ENCODE data around the gene GPRC5A. TPM values are rescaled to one million over a fixed set of nuclear protein-coding genes. Genes with fewer than 3 reads are reported as not detected.
A peak's percentile ranks its signal among the peaks of the same experiment; 100 is the strongest.

GPRC5A gene
- total and polyA plus RNA-seq, 2 of the 4 experiments (the other 2 are of a cell fraction), result 49.6 to 201 TPM

DNA sequence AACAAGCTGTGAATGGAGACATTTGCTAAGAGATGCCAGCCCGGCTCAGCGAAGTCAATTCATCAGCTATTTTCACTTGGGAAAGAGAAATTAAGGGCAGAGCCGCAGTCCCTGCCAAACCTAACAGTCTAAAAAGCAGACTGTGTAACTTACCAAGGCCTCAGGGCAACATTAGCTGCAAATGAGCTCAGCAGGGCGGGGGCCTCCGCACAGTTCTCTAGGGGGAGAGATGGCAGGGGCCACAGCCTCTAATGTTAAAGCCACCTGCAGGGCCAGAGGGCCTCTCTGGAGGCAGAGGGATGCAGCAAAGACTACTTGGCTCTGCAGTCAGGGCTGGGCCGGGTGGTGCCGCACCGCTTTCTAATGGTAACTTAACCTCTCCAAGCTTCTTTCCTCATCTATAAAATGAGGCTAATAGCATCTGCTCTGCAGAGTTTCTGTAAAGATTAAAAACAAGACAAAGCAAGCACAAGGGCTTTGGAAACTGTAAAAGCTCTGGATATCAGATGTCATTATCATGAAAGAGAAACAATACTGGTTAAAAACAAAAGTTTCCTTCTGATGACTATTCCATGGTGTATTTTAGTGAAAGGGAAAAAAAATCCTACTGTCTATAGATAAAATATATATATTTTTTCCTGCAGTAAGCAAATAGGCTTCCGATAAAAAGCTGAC, 13.4 kb upstream of the GPRC5A start:
- WGBS, 2 experiments (ENCODE audit: extremely low coverage in 2 of 2, insufficient read length in 1 of 2), result no CpG with 5 or more reads among the region's 9 CpGs
- no peaks in the 10 kb centered on the region for H3K9me3 ChIP-seq (ENCODE audit: control insufficient read depth, insufficient read depth, low read length)
- H2AK5ac ChIP-seq (ENCODE audit: low read depth, low read length), result no peak overlapping the region
- no peaks in the 10 kb centered on the region; the same call in 1 of the 2 replicates for H3K36me3 ChIP-seq (ENCODE audit: control insufficient read depth, insufficient read depth, low read length)
- no TSS peak for BruUV-seq (replicated peaks)
- ATAC-seq (ENCODE audit: low read depth) (no peak), DNase-seq (no peak)
- H3K4me2 ChIP-seq (ENCODE audit: low read depth, low read length), result no peak overlapping the region
- no peak overlapping the region for H3K18ac ChIP-seq (ENCODE audit: low read depth, low read length)
- H3K4me1 ChIP-seq (ENCODE audit: control insufficient read depth, insufficient read depth, low read length), result peaks cover 15% of the 10 kb centered on the region
- no peak overlapping the region for H3K27ac ChIP-seq (ENCODE audit: insufficient read depth, low read length)
- H3K14ac ChIP-seq (replicated peaks; ENCODE audit: low read depth, low read length), result no peak overlapping the region
- in situ Hi-C loops (cut with MboI; ENCODE audit: low sequenced_read_pairs), result no loop called here
- H2BK20ac ChIP-seq (ENCODE audit: low read depth, low read length), result no peak overlapping the region
- H3K23ac ChIP-seq (ENCODE audit: low read depth, low read length), result no peak overlapping the region
- H2BK120ac ChIP-seq (ENCODE audit: low read depth, low read length), result peak overlapping the region; percentile 68
- H3K4ac ChIP-seq (ENCODE audit: low read depth, low read length), result peak overlapping the region; percentile 25; the same call in 1 of the 2 replicates
- no peaks in the 10 kb centered on the region for H4K20me1 ChIP-seq (ENCODE audit: insufficient read depth, low read length)
- no peak overlapping the region for H3K9ac ChIP-seq (ENCODE audit: low read depth, low read length)
- dilution Hi-C loops (cut with HindIII; ENCODE audit: low sequenced_read_pairs, unreplicated experiment), result no loop called here
- TF ChIP-seq, protein P1, sequence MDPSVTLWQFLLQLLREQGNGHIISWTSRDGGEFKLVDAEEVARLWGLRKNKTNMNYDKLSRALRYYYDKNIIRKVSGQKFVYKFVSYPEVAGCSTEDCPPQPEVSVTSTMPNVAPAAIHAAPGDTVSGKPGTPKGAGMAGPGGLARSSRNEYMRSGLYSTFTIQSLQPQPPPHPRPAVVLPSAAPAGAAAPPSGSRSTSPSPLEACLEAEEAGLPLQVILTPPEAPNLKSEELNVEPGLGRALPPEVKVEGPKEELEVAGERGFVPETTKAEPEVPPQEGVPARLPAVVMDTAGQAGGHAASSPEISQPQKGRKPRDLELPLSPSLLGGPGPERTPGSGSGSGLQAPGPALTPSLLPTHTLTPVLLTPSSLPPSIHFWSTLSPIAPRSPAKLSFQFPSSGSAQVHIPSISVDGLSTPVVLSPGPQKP (IDR thresholded peaks at IDR 0.05; ENCODE audit: borderline replicate concordance, low read depth, low read length), result no peak
- TF ChIP-seq CHD1 (IDR thresholded peaks at IDR 0.05; ENCODE audit: low read depth, low read length), result no peak
- TF ChIP-seq FOS (IDR thresholded peaks at IDR 0.05; ENCODE audit: low read depth, low read length), result no peak
- TF ChIP-seq, protein P2, sequence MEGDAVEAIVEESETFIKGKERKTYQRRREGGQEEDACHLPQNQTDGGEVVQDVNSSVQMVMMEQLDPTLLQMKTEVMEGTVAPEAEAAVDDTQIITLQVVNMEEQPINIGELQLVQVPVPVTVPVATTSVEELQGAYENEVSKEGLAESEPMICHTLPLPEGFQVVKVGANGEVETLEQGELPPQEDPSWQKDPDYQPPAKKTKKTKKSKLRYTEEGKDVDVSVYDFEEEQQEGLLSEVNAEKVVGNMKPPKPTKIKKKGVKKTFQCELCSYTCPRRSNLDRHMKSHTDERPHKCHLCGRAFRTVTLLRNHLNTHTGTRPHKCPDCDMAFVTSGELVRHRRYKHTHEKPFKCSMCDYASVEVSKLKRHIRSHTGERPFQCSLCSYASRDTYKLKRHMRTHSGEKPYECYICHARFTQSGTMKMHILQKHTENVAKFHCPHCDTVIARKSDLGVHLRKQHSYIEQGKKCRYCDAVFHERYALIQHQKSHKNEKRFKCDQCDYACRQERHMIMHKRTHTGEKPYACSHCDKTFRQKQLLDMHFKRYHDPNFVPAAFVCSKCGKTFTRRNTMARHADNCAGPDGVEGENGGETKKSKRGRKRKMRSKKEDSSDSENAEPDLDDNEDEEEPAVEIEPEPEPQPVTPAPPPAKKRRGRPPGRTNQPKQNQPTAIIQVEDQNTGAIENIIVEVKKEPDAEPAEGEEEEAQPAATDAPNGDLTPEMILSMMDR (conservative IDR thresholded peaks at IDR 0.05; ENCODE audit: low read depth, low read length), result no peak
- no peak for TF ChIP-seq MAZ (IDR thresholded peaks at IDR 0.05; ENCODE audit: borderline replicate concordance, low read depth, low read length)
- TF ChIP-seq MXI1 (IDR thresholded peaks at IDR 0.05; ENCODE audit: borderline replicate concordance, low read depth, low read length), result no peak
- no peak for TF ChIP-seq RAD21 (IDR thresholded peaks at IDR 0.05; ENCODE audit: low read length)
- TF ChIP-seq, protein P3, sequence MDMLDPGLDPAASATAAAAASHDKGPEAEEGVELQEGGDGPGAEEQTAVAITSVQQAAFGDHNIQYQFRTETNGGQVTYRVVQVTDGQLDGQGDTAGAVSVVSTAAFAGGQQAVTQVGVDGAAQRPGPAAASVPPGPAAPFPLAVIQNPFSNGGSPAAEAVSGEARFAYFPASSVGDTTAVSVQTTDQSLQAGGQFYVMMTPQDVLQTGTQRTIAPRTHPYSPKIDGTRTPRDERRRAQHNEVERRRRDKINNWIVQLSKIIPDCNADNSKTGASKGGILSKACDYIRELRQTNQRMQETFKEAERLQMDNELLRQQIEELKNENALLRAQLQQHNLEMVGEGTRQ (IDR thresholded peaks at IDR 0.05; ENCODE audit: low read depth, low read length), result no peak
- TF ChIP-seq CEBPB (IDR thresholded peaks at IDR 0.05; ENCODE audit: low read depth, low read length), result no peak
- TF ChIP-seq RFX5 (IDR thresholded peaks at IDR 0.05; ENCODE audit: low read depth, low read length), result no peak
- TF ChIP-seq SMC3 (IDR thresholded peaks at IDR 0.05; ENCODE audit: low read depth, low read length), result no peak
- no peak for TF ChIP-seq RCOR1 (IDR thresholded peaks at IDR 0.05; ENCODE audit: insufficient replicate concordance, low read length)
- TF ChIP-seq NFE2L2 (IDR thresholded peaks at IDR 0.05; ENCODE audit: low read depth, low read length), result no peak
- TF ChIP-seq MAFK (IDR thresholded peaks at IDR 0.05; ENCODE audit: low read depth, low read length), result no peak
- no peak for TF ChIP-seq POLR2A (IDR thresholded peaks at IDR 0.05; ENCODE audit: low read depth, low read length)
- no peak for TF ChIP-seq BHLHE40 (IDR thresholded peaks at IDR 0.05; ENCODE audit: low read depth, low read length)
- no peak overlapping the region for H2AFZ ChIP-seq (replicated peaks; ENCODE audit: low read length, poor library complexity)
- H4K91ac ChIP-seq (ENCODE audit: insufficient read depth, low read depth, low read length), result 0 out of 2 replicates have a peak overlapping the region, but pooled peaks have one; percentile 3
- peaks cover 13 to 35% of the 10 kb centered on the region in 2 experiments for H3K79me1 ChIP-seq (ENCODE audit: low read depth in 1 of 2, low read length in 2 of 2)
- no peak overlapping the region for H2BK5ac ChIP-seq (ENCODE audit: low read depth, low read length, poor library complexity, severe bottlenecking)
- intact Hi-C loops (cut with micrococcal nuclease), result no loop called here
- CTCF ChIA-PET, result interaction anchor here (0.5 kb wide), 1 partner anchor 326 kb away, joined by 3 read pairs; no protein-coding TSS in a partner anchor
- H3K56ac ChIP-seq (ENCODE audit: extremely low read depth, insufficient read depth, low read length), result no peak overlapping the region; the same call in 1 of the 2 replicates
- no peak overlapping the region; the same call in 2 of the 3 replicates for H2BK15ac ChIP-seq (ENCODE audit: low read depth, low read length)
- no peak overlapping the region for H4K8ac ChIP-seq (ENCODE audit: low read depth in 2 of 2, low read length in 2 of 2)
- POLR2A ChIA-PET (ENCODE audit: unreplicated experiment), result no interaction called here
- no peak overlapping the region for H3K4me3 ChIP-seq (ENCODE audit: insufficient read depth, low read depth, low read length)
- H4K5ac ChIP-seq (ENCODE audit: low read depth, low read length), result no peak overlapping the region
- peak overlapping the region; percentile 70 for H2AK9ac ChIP-seq (replicated peaks; ENCODE audit: low read depth, low read length, poor library complexity)
- no peaks in the 10 kb centered on the region for H3K27me3 ChIP-seq (ENCODE audit: control insufficient read depth, insufficient read depth, low read length)
- H3K9me1 ChIP-seq (ENCODE audit: insufficient read depth, low read length), result peaks cover 15% of the 10 kb centered on the region
